NCI-H146 treated with DMSO at 0.1 percent for 48 hours (cell line): Measurements from ENCODE around the gene IL19.

Experiments
- DNase-seq: peaks from one replicate; lab custom pipeline; 2025; ENCODE audit not compliant: unreplicated experiment; lab: John Stamatoyannopoulos, UW

Gene IL19

GRCh38 chr1:206885341-206886060, 114.9 kb downstream of the IL19 start:
- DNase-seq = no peak

GRCh38 chr1:206886831-206887230, 116.3 kb downstream of the IL19 start:
- DNase-seq = no peak

GRCh38 chr1:206887701-206888100, 117.1 kb downstream of the IL19 start:
- DNase-seq = no peak

- DNase-seq = no peak
These were observed 119.8 kb downstream of the IL19 start for GRCh38 chr1:206890125-206891060.

- no peak for DNase-seq
These were observed 120.8 kb downstream of the IL19 start for GRCh38 chr1:206891412-206891811.
